HG03135 (cell line): ENCODE measurements around the gene SPATS2L.

Experiments used
- ATAC-seq: cut with Tn5 transposase; IDR thresholded peaks from one replicate; pipeline ENCODE4 v1.9.1; 2021; ENCODE audit warnings: mild to moderate bottlenecking, moderate library complexity; ENCODE audit not compliant: unreplicated experiment

SPATS2L gene

DNA sequence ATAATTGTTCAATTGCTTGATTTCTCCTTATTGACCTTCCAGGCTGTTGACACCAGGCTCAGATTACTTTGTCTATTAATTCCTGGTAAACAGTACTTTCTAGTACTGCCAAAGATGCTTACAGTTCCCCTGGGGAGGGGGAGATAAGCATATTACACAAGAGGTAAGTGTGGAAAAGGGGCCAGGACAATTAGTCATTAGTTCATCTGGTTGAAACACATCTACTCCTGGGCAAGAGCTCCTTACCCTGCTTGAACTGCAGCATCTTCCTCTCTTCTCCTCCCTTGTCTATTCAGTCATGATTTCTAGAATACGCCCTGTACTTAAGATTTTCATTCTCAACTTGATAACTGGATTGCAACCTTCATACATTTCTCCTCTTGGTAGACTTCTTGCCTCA is 10.4 kb upstream of the SPATS2L start:
- ATAC-seq = no peak

DNA sequence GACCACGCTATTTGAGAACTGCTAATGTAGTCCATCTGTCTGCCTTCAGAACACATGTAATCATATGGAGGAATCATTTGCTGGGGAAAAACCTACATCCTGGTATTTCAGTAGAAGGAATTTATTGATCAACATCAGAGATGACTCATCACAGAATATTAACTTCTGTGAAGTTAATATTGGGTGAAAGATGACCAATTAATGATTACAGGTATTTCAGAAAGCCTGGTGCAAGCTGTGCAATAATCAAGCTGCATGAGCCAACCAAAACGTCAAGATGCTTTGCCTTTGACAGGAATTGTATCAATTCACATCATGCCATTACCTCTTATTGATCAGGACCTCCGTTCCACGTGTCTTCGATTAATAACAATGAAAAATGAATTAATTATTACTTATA is 9.4 kb upstream of the SPATS2L start:
- ATAC-seq = no peak

DNA sequence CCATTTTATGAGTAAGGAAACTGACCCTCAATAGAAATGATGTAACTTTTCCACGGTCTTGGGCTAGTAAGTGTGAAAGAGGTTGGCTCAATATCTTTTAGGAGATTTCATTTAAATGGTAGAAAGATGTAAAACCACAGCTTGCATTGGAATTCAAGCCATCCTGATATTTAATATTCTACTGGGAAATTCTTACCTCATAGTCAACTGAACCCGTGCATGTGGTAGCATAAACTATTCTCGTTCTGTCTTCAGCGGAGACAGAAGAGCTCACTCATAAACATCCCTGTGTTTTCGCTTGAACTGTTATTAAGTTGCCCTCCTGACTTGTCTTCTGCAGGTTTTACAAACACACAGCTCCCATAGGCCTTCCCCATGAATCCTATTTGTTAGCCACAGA is 8.5 kb upstream of the SPATS2L start:
- ATAC-seq = no peak

DNA sequence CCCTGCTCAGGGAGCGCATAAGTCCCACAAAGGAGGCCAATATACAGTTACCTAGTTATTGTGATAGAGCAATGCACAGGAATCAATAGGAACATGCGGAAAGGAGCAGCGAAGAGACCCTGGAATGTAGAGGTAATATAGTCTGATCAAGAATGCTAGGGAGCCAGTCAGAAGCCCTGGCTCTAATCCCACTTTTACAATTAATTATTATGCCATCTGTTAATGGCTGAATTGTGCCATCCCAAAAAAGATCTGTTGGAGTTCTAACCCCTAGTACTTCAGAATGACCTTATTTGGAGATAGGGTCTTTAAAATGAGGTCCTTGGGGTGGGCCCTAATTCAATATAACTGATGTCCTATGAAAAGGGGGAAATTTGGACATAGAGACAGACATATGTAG is 7.7 kb upstream of the SPATS2L start:
- ATAC-seq = no peak

DNA sequence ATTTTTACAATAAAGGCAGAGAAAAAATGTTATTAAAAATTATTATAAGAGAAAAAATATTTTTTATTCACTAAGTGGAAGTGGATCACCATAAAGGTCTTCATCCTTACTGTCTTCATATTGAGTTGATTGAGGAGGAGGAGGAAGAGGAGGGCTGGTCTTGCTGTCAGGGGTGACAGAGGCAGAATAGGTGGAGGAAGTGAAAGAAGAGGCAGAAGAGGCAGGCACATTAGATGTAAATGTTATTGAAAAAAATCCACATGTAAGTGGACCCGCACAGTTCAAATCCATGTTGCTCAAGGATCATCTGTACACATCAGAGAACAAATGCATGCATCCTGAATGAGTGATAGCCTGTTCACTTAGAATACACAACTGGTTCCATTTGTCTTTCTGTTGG is 6.4 kb upstream of the SPATS2L start:
- no peak for ATAC-seq

DNA sequence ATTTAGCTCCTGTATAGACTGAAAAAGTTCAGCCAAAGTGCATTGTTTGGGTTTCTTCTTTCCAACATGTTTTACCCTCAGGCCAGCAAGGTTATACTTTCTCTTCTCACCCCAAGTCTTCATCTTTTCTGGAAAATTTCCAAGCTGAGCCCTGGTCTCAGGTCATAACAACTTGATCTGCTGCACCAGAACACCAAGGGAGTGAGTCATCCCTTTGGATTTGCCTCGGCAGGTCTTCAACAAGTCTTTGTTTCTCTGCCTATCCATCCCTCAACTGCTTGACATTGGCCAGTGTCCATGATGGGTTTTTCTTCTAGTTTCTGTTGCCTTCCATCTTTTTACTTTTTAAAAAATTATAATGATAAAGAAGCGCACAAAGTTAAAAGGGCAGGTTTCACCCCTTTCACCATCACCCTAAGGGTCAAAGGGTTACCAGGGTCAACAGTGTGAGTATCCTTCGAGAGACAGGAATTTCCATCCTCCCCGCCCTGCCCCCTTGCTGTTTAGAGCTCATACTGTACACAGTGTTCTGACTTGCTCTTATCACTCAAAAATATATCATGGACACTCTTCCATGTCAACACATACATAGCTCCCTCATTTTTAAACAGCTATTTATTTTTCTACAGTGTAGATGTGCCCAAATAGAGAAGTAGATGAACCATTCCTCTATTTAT is 5.7 kb upstream of the SPATS2L start:
- no peak for ATAC-seq

DNA sequence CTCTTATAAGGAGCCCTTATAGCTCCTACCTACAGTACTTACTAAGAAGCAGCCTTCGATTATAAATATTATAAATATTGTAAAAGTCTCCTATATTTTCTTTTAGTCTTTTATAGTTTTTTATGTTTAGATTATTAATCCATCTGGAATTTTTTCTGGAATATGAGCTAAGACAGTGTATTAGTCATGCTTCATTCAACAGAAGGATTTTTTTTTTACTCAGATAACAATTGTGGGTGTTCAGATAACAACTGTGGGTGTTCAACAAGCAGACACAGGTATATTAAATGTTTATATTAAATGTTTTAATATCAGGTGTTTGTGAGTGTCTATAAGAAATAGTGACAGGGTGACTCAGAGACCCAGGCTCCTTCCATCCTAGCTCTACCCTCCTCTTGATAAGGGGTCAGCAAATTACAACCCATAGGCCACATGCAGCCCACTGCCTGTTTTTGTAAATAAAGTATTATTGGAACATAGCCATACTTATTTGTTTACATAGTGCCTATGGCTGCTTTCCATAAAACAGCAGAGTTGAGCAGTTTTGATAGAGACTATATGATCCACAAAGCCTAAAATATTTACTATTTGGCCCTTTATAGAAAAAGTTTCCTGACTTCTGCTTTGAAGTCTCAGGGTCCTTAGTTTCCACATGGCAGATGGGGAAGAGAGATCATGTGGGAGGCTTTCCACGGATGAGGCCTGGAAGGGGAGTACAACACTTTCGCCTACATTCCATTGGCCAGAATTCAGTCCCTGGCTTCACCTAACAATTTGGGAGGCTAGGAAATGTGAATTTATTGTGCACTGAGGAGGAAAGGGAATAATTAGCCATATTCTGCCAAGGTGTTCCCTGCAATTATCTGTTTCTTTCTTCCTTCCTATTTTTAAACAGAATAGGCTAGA is 4.3 kb upstream of the SPATS2L start:
- ATAC-seq = no peak

DNA sequence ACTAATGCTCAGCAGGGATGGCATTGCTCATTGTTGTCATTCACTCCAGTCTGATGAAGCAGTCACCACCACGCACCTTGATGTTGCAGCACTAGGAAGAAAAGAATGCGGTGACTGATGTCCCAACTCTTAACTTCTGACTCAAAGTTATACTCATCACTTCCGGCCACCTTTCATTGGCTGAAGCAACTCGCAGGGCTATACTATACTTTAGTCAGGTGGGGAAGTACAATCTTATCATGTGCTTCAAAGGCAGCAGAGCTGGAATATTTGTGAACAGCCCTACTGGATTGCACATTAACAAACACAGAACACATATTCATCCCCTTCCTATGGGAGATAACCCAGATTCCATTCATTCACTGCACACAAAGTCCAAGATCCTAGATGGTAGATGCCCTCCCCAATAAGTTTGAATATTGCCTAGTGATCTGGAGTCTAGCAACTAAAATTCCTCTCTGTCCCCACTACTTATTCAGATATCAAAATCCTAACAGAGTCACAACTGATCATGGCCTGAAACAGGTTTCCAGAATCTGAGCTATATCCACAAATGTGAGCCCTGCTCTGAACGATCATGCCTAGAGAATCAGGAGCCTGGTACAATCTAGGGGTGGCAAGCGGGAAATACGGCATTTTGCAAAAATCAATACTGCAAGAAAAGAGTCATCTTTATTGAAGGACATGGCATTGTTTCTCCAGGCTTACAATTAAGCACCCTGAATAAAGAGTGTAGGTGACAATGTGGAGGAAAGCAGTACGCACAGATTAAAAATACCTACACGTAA is 3.4 kb upstream of the SPATS2L start:
- ATAC-seq = no peak

DNA sequence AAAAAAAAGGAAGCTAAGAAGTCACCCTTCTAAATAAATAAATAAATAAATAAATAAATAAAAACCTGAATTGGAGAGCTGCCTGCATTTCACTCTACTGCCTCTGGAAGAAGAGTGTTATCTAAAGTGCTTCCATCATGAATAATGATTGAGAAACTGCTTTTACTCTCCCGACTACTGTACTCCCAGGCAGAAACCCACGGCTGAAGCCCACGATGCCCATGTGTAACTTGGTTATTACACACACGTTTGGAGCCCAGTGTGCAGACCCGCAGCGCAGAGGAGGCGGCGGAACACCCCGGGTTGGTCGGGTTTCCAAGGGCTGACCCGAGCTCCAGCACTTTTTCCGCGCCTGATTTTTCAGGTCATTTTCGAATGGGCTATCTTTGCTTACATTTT is 697 bp upstream of the SPATS2L start:
- no peak for ATAC-seq

DNA sequence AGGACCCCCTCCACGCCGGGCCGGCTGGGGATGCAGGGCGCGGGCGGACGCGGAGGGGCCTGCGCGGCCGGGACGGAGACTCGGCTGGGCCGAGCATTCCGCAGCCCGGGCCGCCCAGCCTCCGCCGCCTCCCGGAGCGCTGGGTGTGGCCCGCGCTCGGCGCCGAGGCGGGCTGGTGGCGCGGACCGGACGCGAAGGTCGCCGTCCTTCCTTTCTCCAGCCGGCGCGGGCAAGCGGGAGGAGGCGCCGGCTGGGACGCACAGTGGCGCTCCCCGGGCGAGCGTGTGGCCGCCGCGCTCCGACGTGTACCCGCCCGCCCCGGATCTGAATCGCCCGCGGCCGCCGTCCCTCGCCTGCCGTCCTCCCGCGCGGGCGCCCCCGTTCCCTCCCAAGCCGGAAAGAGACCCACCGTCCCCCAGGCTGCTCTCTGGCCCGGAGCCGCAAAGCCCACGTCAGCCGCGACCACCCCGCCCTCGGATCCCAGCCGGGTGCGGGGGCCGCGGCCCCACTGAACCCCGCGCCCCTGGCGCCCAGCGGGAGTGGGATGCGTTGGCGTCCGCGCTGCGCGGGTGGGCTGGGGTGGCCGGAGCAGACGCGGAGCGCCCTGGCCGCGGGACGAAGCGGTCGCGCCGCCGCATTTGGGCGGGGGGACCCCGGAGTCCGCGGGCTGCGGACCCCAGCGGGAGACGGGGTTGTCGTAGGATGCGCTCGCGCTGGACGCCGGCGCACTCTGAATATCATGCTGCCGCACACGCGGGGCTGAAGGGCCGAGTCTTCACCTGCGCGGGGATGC is 634 bp downstream of the SPATS2L start:
- ATAC-seq = peak; percentile 45

DNA sequence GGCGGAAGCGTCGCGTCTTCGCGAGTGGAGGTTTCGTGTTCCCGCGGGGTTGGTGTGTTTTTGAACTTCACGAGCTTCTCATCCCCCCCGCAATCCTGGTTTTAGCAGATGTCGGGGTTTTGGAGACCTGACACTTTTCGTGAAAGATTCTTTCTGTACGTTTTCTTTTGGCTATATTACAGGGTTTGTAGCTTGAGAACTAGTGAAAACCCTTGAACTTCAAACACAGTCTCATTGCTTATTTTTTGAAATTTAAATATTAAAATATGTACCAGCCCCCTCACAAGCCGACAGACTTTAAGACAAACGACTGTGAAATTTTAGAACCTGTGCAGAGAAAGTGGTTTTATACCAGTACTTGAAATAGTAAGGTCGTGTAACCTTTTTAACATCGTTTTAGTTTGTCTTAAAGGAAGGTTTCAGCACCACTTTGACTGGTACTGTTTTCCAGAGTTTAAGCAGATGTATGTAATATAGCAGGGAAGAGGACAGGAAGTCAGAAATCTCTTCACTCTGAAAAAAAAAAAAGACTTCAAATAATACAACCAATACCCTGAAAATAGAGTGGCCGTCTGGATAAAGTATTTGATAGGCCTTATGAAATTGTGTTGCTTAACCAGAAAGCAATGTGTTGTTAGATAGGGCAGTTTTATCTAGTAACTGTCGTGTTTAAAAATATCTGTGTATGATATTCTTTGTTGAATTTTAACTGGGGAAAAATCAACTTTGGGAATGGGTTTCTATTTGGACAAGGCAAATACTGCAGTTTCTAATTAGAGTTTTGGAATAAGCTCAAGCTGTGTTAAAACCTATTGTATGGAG is 1.4 kb downstream of the SPATS2L start:
- no peak for ATAC-seq

DNA sequence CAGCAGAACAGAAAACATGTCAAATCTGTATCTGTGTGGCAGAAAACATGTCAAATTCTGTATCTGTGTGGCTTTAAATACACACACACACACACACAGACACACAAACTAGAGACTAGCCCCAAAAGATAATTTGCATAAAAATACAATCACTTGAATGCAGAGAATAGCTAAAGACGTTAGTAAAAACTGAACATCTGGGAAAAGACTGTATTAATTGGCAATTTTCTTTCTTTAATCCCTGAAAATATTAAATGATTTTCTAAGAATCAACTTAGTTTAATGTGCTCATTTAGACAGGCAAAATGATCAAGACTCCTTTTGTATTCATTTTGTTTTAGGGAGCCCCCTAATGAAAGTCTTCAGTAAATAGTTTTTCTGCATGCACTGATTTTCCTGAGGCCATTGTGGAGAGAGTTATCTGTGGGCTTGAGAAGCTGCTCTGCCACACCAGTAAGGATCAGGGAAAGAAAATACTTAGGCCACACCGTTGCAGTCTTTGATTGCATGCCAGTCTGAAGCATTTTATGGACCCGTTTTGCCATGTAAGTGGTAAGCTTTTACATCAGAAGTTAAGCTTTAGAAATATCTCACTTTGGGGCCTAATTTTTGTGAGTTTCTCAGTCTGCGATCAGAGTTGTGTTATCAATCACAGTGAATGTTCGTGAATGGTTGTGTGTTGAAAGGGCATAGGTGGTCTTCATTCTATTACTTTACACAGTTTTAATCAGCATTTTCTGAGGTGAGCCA is 2.2 kb downstream of the SPATS2L start:
- ATAC-seq = no peak

DNA sequence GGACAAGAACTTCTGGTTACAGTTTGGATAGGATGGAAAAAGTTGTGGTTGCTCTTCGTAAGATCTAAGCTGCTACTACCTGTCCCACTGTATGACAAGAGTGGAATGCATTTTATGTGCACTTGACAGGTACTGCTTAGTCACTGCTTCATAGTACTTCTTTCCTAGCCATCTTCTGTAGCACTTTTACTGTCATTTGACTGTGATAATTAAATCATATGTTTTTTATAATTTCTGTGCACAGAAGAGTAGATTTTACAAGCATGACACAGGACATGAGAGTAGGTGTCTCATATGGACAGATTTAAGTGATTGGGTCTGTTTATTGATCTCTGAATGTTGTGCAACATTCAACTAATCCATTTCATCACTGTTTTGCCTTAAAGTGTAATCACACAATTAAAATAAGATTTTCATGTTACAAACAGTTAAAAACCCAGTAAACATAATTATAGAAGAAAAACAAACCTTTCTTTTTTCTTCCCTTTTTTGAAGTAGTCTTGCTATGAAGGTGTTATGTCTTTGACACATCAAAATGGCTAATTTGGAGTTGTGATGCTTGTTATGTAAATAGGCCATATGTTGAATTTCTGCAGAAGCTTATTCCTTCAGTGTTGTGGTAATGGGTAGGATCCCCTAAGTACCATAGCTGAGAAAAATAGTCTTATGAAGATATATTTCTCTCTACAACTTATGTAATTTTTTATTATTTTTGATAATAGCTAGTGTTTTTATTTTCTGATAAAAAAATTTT is 3.0 kb downstream of the SPATS2L start:
- ATAC-seq = no peak

DNA sequence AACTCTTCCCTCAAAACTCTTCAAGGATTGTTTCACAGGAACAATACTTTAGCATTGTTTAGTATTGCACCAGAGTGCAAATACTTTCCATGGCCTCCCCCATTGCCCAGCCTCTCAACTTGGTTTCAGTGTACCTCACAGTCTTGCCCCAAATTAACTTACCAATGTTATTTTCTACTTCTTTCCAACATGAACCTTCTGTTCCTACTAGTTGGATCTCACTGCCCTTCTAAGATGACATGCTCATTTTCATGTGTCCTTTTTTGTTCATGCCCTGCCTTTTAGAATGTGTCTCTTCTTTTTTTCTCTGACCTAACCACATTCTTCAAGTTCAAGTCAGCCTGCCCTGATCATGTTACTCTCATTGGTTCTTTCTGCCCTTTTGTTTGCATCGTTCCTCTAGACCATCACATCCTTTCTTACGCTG is 4.1 kb downstream of the SPATS2L start:
- no peak for ATAC-seq

DNA sequence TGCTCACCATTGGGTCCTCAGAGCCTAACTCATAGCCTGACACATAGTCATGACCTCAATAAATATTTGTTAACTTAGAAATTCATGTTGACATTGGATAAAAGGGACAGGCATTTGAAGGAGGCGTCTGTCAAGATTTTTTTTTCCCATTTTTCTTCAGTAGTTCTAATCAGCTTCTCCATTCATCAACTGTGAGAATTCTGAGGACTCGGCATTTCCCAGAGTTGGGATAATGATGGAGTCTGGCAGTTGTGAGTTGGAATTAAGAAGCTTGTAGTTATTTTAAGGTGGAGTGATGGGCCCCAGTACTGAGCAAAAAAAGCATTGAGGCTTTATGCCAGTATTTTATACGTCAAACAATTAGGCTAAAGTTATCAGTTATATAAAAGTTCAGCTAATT is 4.6 kb downstream of the SPATS2L start:
- no peak for ATAC-seq

DNA sequence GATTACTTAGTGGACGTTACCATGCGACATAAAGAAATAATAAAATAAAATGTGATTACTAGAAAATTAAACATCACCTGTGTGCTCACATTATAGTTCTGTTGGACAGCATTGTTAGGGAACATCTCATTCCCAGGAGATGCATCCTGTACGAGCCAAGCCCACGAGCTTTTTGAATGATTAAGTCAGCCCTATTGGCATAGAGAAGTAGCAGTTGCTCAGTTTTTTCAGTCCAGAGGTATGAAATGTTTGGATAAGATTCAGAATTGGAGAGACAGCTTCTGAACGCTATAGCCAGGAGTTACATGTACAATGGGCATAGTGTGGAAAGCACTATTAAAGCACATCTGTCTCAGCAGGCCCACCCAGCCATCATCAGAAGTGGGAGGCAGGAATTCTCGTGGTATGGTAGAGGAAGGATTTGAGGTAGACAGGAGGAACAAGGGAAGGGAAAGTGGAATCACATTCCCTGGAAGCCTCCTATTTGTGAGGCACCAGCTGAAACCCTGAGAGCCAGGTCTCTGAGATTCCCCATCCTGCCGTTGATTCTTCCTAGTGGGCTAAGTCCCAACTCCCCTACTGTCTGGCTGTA is 8.6 kb downstream of the SPATS2L start:
- no peak for ATAC-seq

DNA sequence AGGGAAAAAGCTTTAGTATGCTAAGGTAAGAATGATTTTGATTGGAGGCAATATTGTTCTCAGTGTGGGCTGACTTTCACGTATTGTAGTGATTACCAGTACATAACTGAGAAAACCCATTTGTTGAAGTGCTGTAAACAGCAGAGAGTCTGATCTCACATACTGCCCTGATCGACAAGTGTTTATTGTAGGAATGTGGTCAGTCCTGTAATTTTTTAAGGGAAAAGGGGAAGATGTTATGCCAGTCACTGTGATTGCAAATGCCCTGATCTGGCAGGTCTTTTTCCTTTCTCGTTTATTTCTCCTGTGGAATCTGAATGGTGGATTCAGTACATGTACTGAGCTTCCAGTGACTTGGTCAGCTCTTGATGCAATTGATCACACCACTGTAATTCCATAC is 11.5 kb downstream of the SPATS2L start:
- ATAC-seq = no peak

DNA sequence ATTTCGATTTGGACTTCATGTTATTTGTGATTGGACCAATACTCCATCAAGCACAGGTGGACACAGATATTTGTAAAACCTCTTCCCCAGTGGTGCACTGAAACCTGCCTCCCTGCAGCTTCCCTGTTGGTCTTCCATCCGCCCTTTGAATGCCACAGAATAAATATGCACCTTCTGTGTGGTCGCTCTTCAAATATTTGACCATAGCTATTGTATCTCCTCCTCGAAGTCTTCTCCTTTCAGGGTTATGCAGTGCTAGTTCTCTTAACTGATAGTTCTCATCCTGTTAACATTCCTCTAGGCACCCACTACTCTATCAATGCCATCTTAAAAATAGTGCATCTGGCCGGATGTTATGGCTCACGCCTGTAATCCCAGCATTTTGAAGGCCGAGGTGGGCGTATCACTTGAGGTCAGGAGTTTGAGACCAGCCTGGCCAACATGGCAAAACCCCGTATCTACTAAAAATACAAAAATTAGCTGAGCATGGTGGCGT is 12.5 kb downstream of the SPATS2L start:
- ATAC-seq = no peak
